Measurements from ENCODE around the gene SLPI.

The SLPI gene, protein sequence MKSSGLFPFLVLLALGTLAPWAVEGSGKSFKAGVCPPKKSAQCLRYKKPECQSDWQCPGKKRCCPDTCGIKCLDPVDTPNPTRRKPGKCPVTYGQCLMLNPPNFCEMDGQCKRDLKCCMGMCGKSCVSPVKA

DNA sequence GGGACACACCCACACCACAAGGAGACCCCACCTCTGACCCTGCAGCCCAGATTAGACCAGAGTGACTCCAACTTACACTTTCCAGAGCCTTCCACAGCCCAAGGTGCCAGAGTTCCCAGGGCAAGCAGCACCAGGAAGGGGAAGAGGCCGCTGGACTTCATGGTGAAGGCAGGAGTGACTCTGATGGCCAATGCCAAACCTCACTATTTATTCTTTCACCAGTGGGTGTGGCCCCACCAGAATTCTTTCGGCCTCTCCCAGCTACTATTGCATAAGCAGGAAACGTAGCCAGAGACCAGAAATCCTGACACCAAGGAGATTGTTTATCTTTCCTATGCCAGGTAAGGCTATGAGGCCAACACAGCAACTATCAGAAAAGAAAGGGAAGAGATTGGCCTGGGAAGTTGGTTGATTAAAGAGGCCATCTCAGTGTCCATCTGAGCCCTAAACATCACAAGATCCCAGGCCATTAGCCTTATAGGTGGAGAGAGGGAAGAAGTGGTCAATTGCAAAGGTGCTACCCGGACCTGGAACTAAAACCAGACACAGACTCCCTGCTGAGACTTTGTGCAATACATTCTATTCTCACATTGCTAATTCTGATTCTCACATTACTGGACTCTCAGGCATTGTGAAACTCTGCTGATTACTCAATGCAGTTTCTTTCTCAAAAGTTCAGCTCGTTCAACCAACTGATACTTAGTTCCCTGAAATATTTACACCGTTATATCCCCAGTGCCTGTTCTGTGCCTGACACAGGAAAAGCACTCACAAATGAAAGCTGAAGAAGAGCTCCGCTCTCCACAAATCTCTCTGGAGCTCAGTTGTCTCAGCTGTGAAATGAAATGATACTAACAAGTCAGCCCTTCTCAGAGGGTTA is at the start of gene SLPI:
Gene SLPI (minus strand): TSS at position 182 of the 880 bp plus-strand sequence. CDS start 21 bp downstream, at position 161.
- DNase-seq (ENCODE audit: low read depth, low spot score) = no peak

DNA sequence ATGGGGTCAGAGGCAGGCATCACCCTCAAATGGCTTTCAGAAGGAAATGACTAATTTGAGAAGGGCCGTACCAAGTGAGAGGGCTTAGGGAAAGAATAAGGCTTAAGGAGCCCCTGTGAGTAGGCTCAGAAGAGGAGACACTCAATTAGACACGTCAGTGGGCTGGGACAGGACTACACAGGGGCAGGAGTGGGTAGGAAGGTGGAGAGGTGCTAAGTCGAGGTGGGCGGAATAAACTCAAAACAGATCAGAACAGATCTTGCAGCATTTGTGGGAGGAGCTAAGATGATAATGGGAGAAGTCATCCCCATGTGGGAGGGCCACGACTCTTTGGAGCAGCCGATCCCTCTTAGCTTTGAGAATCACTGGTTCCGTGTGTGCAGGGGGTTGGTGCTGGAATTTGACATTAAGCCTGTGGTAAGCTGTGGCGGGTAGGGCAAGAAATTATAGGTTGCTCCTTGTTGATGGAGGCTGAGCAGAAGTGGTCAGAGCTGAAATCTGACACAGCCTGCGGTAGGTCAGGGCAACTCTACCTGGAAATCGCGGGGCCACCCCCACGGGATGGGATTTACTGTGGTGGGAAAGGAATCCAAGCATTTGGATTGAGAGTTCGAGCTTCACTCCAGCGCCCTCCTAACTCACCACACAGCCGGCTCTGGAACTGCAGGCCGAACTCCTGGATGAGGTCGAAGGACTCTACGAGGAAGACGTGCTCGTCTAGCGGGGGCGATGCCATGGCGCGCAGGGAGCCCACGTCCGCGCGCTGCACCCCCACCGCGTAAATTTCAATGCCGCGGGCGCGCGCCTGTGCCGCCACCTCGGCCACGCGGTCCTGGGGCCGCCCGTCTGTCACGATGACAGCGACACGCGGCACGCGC is 49.5 kb upstream of the SLPI start:
- DNase-seq (ENCODE audit: low read depth, low spot score) = no peak

DNA sequence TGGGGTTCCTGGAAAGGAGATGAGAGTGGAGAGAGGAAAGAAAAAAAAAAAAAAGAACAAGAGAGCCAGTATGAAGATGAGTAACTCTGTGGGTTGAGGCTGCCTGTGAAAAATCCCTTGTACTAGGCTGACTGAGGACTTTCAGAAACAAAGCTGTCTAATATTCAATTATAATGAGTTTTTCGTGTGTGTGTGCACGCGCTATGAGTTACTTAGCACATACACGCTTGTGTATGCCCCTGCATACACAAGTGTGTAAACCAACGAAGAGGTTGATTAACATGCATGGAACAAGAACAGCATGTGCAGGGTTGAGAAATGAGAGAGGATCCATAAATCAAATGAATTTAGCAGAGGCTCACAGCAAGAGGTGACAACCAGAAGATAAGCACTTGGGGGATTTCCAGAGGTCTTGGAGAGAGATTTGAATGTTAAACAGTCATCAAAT is 47.5 kb upstream of the SLPI start:
- DNase-seq (ENCODE audit: low read depth, low spot score) = no peak

DNA sequence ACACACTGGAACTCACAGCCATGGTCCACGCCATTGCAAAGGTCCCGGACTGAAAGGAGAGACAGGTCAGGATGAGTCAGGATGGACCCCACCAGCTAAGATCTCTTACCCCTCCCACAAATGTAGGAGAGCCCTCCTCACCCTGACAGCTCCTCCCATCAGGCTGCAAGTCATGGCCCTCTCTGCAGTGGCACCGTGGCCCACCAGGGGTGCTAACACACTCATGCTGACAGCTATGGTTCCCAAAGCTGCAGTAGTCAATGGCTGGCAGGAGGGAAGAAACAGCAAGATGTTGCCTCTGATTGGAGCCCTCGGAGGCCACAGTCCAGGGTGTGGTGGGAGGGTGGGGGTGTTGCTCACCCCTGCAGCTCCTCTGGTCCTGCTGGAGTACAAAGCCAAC is 46.6 kb upstream of the SLPI start:
- no peak for DNase-seq (ENCODE audit: low read depth, low spot score)

DNA sequence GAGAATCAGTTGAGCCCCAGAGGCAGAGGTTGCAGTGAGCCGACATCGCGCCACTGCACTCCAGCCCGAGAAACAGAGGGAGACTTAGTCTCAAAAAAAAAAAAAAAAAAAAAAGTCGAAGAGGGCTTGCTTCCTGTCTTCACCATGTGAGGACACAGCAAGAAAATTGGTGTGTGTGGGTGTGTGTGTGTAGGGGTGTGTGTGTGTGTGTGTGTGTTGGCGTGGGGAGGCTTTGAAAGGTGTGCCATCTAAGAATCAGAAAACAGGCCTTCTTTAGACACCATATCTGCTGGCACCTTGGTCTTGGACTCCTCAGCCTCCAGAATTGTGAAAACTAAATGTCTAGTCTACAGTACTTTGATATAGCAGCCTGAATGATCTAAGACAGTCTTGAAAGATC is 45.4 kb upstream of the SLPI start:
- no peak for DNase-seq (ENCODE audit: low read depth, low spot score)

DNA sequence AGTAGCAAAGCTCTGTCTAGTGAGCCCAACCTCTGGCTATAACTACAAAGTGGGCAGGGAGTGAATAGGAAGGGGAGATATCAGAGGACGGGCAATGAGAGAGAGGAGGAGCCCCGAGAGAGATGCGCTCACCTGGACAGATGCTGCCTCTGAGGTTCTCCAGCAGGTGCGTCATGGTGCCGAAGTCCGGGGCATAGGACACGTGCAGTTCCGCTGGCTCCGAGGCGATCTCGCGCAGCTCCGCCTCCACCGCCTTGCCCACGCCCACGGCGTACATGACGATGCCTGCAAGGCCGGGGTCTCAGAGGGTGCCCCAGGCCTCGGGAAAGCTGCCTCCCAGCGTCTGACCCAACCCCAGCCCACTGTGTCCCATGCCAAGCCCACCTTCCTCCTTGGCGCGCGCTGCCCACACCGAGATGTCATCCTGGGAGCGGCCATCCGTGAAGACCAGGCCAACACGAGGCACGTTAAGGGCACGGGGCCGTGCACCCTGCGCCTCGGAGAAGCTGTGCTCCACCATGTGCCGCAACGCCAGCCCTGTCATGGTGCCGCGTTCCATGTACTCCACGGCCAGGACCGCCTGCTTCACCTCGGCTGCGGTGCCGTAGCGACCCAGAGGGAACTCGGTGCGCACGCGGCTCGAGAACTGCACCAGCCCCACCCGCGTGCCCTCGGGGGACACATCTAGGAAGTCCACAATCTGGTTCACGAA is 43.6 kb upstream of the SLPI start:
- DNase-seq (ENCODE audit: low read depth, low spot score) = no peak

DNA sequence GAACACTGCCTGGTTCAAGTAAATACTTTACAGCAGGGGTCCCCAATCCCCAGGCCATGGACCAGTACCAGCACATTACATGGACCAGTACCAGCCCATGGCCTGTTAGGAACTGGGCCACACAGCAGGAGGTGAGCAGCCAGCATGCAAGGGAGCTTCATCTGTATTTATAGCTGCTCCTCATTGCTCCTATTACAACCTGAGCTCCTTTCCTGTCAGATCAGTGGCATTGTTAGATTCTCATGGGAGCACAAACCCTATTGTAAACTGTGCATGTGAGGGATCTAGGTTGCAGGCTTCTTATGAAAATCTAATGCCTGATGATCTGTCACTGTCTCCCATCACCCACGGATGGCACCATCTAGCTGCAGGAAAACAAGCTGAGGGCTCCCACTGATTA is 40.3 kb upstream of the SLPI start:
- no peak for DNase-seq (ENCODE audit: low read depth, low spot score)

DNA sequence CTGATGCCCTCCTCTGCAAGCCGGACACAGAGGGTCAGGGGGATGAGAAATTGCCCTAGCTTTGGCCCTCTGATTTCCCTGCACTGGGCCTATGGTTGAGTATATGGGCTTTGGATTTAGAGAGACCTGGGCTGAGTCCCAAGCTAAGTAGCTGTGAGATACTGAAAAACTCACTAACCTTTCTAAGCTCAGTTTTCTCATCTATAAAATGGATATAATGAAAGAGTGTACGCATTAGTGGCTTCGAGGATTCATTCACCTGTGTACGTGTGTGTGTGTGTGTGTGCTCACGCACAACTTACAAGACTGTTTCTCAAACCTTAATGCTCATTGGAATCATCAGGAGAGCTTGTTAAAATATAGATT is 39.6 kb upstream of the SLPI start:
- no peak for DNase-seq (ENCODE audit: low read depth, low spot score)

DNA sequence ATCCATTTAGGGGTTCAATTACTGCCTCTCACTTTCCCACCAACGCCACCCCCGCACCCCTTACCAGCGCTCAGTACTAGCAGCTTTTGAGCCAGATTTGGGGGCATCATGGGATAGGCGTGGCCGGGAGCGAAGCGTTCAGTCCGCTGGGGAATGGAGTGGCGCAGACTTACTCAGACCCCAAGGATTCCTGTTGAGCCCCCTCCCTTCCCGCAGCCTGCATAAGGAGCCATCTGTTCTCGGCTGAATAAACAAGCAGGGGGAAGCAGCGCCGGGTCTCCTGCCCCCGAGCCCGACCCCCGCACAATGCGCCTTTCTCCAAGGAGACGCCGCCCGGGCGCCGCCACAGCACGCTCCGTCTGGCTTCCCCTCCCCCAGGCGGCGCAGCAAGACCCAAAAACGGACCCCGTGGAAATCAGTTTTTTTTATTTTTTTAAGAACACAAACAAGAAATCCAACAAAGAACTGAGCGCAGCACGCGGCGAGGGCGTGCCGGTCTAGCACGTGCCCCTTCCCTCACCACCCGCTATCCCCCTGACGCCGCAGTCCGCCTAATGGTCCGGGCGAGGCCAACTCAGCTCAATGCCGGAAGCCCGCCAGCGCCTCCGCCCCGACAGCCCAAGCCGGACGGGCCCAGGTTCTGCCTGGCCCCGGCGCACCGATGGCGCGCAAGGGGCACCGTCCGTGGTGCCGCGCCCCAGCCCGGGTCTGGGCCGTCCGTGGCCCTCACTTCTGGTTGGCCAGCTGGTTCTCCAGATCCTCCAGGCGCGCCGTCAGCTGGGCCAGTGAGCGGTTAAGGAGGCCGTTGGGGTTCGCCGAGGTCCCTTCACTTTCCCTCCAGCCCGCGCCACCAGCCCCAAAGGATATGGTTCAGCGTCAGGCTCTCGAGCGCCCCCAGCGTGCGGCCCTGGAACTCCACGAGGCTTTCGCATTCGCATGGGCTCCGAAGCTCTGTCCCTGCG is 39.0 kb upstream of the SLPI start:
- peak; percentile 65 for DNase-seq (ENCODE audit: low read depth, low spot score)

DNA sequence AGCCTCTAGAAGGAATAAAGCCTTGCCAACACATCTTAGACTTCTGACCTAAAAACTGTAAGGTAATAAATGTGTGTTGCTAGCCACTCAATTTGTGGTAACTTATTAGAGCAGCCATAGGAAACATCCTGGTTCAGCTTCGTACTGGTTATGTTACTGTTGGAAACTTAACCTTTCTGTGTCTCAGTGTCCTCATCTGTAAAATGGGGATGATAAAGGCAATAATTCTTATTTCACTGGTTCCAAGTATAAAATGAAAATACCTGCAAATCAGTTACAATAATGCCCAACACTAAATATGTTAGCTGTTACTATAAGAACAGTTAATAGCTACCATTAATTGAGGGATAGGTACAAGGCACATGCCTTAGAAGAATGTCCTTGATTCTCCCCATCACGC is 38.0 kb upstream of the SLPI start:
- DNase-seq (ENCODE audit: low read depth, low spot score) = no peak

DNA sequence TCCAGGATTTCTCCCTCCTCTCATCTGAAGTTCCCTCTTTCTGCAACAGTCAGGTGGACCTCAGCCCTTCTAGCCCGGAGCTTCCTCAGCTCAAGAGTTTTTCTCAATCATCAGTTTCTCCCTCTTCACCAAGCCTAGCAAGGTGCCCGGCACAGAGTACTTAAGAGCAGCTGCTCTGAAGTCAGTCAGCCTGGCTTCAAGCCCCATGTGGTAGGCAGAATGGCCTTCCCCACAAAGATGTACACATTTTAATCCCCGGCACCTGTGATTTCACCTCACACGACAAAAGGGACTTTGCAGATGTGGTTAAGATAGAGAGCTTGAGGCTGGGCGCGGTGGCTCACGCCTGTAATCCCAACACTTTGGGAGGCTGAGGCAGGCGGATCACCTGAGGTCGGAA is 37.2 kb upstream of the SLPI start:
- DNase-seq (ENCODE audit: low read depth, low spot score) = no peak

DNA sequence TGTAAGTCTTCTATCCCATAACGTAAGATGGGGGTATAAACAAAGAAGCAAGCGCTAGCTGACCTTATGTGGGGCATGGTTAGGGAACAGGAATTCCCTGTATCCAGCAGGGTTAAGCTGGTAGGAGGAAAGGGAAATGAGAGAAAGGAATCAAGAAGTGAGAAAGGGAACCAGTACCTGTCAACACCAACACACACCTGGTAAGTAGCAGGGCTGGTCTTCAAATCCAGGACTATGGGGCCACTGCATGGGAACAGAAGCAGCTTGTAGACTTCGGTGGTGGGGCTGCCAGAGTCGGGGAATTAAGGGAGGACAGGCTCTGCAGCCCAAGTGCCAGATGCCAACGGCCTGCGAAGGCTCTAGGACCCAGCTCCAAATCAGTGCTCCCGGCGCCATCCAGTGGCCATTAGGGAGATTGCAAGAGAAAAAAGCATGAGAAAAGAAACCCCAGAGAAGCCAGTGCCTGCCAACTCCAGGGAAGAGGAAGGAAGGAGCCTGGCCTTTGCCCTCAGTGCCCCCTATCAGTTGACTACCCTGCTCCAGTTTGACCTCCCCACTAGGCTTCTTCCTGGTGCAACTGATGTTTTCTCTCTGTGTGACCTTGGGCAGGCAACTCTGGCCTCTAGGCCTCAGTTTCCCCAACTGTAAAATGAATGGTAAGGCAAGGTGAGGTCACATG is 36.5 kb upstream of the SLPI start:
- no peak for DNase-seq (ENCODE audit: low read depth, low spot score)

DNA sequence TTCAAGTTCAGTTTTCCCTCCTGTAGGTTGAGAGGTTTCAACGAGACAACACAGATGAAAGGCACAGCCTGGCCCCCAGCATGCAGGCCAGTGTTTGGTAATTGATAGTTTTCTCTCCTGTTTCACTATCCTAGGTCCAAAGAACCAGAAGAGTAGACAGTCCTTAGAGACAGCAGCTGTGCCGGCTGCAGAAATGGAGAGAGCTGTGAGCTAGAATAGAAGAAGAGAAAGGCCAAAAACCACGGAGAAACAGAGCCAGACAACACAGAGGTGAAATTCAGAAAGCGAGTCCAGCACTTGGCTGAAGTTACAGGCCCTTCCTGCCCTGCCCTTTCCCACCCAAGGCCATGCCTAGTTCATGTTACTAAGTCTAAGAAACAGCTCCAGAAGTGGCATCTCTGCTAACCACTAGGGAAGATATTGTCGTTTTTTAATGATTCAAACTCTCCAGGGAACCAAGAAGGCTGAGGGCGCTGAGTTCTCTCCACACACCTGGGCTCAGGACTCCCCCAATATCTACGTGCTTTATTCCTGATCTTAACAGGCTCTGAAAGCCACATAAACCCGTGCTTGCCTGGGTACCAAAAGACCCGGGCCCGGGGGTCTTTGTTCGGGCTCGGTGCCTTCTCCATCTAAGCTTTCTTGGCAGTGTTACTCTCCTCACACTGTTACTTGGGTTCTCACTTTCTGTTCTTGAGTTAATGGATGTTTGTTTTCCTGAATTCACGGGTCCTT is 35.7 kb upstream of the SLPI start:
- no peak for DNase-seq (ENCODE audit: low read depth, low spot score)

DNA sequence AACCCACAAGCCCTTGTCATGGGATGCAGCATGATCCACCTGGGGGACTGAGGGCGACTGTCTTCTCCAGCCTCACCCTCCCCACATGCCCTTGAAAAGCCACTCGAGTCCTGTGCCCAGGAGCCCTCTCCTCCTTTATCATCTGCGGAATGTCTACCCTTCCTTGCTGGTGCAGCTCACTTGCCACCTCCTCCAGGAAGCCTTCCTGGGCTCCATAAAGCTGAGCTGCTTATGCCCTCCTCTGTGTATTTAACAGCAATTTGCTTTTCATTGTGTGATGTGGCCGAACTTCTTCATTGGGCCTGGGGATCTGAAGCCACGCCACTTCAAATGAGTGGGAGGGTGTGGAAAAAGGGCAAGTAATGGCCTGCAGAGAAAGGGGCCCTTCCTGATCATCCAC is 34.5 kb upstream of the SLPI start:
- no peak for DNase-seq (ENCODE audit: low read depth, low spot score)

DNA sequence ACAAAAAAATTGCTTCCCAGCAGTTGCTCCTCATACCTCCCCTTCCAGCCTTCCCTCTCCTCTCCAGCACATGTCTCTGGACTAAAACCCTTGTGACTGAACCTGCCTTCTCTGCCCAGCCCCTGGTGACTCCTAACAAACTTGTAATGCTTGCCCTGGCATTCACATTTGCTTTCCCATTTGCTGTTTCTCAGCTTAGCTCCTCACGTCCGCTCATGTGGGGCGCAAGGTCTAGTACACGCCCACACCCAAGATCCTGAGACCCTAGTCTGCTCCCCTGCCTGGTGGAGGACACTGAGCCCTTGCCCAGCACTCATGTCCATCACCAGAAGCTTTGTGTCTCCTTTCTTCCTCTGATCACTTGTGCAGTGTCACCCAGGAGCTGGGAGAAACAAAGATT is 34.0 kb upstream of the SLPI start:
- no peak for DNase-seq (ENCODE audit: low read depth, low spot score)

DNA sequence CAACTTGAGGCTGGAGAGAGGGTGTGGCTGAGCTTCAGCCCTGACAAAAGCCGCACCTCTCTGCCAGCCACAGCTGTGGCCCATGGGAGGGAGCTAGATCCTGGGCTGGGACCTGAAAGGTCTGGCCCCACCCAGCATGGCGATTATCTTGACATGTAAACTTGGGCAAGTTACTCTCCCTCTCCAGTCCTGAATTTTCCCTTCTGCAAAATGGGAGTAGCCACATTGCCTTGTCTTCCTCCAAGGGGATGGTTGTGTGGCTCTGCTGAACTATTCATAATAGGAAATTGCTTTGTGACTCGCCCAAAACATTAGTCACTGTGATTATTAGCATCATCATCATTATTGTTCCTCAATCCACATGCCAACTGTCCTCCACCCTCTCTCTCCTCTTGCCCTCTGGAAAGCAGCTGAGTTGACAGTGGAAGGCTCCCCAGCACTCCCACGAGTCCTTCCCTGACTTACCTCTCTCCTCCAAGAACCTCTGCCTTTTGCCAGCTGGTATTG is 29.2 kb upstream of the SLPI start:
- no peak for DNase-seq (ENCODE audit: low read depth, low spot score)

DNA sequence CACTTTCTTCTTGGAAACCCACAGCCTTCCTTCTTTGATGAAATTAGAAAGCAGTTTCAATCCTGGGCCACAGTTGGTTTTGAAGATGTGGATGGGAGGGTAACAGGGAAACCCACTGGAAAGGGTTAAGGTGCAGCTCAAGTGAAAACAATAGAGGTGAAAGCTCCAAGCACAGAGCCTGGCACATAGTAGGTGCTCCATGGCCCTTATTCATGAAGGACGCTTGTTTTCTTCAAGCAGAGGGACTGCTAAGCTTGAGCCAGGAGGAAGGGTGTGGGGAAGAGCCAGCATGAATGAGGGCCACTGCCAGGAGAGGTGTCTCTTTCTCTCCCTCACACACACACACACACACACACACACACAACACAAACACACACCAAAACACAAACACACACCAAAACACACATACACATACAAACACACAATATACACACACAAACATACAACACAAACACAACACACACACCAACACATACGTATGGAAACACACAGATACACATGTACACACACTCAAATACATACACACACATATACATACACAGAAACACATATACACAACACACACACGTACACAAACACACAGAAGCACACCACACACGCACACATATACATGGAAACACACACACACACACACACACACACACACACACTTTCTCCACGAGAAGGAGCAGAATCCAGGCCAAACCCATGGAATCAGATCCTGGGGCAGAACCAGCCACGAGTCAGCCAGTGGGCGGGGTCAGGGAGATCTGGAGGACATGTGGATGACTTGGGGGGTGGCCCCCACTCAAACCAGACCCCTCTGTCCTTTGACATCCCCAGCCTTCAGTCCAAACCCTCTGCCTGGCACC is 28.6 kb upstream of the SLPI start:
- DNase-seq (ENCODE audit: low read depth, low spot score) = no peak

DNA sequence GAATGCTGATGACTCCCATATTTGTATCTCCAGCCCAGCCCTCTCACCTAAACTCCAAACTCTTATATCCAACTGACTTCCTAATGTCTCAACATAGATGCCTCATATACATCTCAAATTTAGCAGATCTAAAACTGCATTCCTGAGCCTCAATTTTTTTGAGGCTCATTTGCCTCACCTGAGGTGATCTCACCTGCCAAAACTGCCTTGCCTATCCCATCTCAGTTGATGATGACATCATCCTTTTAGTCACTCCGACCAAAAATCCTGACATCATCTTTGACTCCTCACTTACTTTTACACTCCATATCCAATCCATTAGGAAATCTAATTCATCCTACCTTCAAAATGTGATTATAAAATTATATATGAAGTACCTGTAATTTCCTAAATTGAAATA is 25.6 kb upstream of the SLPI start:
- DNase-seq (ENCODE audit: low read depth, low spot score) = no peak

Measured in iPS DF 19.7 (cell line).